ENCODE data around the gene ADGRD2. TPM values are rescaled to one million over a fixed set of nuclear protein-coding genes. Genes with fewer than 3 reads are reported as not detected.
A peak's percentile ranks its signal among the peaks of the same experiment; 100 is the strongest.

ADGRD2 gene
- total and polyA plus RNA-seq, 9 of the 15 experiments (the other 6 are each of a cell fraction or from before 2014, with no cell fraction given) = not detected

- Histone ChIP-seq H3K9me1 (ENCODE audit: control insufficient read depth, insufficient read depth, low read length) (no peaks in the 10 kb centered on the region), H4K20me1 (replicated peaks; ENCODE audit: control insufficient read depth, insufficient read depth, low read length) (no peaks in the 10 kb centered on the region; the same call in 1 of the 2 replicates), H3K9ac (ENCODE audit: insufficient read depth in 1 of 2, low read depth in 2 of 2, low read length in 2 of 2) (peak overlapping the region in 1 of 2 experiments; percentile 71; a peak in 1 of 4 replicates), H3K27me3 (ENCODE audit: control insufficient read depth in 2 of 2, insufficient read depth in 2 of 2, low read length in 2 of 2) (peaks cover 16 to 61% of the 10 kb centered on the region in 2 experiments), H3K4me1 (replicated peaks in 1 of 2; ENCODE audit: control insufficient read depth in 2 of 2, insufficient read depth in 2 of 2, low read length in 2 of 2) (peaks cover 0 to 5% of the 10 kb centered on the region in 2 experiments; a peak in 2 of 5 replicates), H3K9me3 (replicated peaks; ENCODE audit: control insufficient read depth, insufficient read depth, low read depth, low read length) (no peaks in the 10 kb centered on the region), H3K36me3 (ENCODE audit: control insufficient read depth, insufficient read depth, low read length) (no peaks in the 10 kb centered on the region), H2AFZ (ENCODE audit: low read depth, low read length) (no peak overlapping the region), H3K27ac (ENCODE audit: extremely low read depth, low read depth, low read length) (no peak overlapping the region), H3K4me2 (ENCODE audit: insufficient read depth, low read length) (no peak overlapping the region), H3K79me2 (ENCODE audit: control insufficient read depth, insufficient read depth, low read length) (no peaks in the 10 kb centered on the region), H3K4me3 (no peak overlapping the region)
- 0 out of 2 replicates have a peak, but pooled peaks have one; percentile 46 for TF ChIP-seq CREB1 (IDR thresholded peaks at IDR 0.05)
- no peak for TF ChIP-seq CREB1 (CRISPR knock-in tag; IDR thresholded peaks at IDR 0.05)
- TF ChIP-seq PPARD (CRISPR knock-in tag; IDR thresholded peaks at IDR 0.05) = no peak
- peak; percentile 51; the same call in 1 of the 2 replicates for TF ChIP-seq CREM (IDR thresholded peaks at IDR 0.05; ENCODE audit: low read depth)
- TF ChIP-seq MECOM (CRISPR knock-in tag; IDR thresholded peaks at IDR 0.05) = no peak
- DNase-seq (ENCODE audit: extremely low read depth in 1 of 4, low spot score in 3 of 4) (no peak), ATAC-seq (no peak), FAIRE-seq (no peak)
- no TSS peak for BruUV-seq (replicated peaks)
- intact Hi-C loops (cut with micrococcal nuclease) (no loop called here), in situ Hi-C loops (cut with MboI) (no loop called here)
- POLR2A ChIA-PET = interaction anchor here (1.0 kb wide), 1 partner anchor 17 kb away, joined by 3 read pairs; no protein-coding TSS in a partner anchor
- 16% methylated on average over 9 of the region's 9 CpGs for WGBS (ENCODE audit: insufficient coverage, low coverage, missing lambda C conversion rate)
- CTCF ChIA-PET (ENCODE audit: low intra/inter-chr PET ratio) = no interaction called here
These were observed 12.2 kb upstream of the ADGRD2 start for GRCh38 chr9:124438091-124438490.

- no peaks in the 10 kb centered on the region; the same call in 1 of the 2 replicates for H4K20me1 ChIP-seq (replicated peaks; ENCODE audit: control insufficient read depth, insufficient read depth, low read length)
- ChIA-PET CTCF (ENCODE audit: low intra/inter-chr PET ratio) (no interaction called here), POLR2A (interaction anchor here (0.9 to 1.1 kb wide), 2 partner anchors 13 to 15 kb away, joined by 3 to 4 read pairs; no protein-coding TSS in a partner anchor)
- ATAC-seq (no peak), DNase-seq (ENCODE audit: extremely low read depth in 1 of 4, low spot score in 3 of 4) (no peak), FAIRE-seq (no peak)
- peaks cover 16 to 52% of the 10 kb centered on the region in 2 experiments; a peak in 4 of 5 replicates for H3K27me3 ChIP-seq (ENCODE audit: control insufficient read depth in 2 of 2, insufficient read depth in 2 of 2, low read length in 2 of 2)
- H3K4me1 ChIP-seq (replicated peaks in 1 of 2; ENCODE audit: control insufficient read depth in 2 of 2, insufficient read depth in 2 of 2, low read length in 2 of 2) = peaks cover 0 to 5% of the 10 kb centered on the region in 2 experiments; a peak in 2 of 5 replicates
- no peaks in the 10 kb centered on the region for H3K9me3 ChIP-seq (replicated peaks; ENCODE audit: control insufficient read depth, insufficient read depth, low read depth, low read length)
- H3K36me3 ChIP-seq (ENCODE audit: control insufficient read depth, insufficient read depth, low read length) = no peaks in the 10 kb centered on the region
- H2AFZ ChIP-seq (ENCODE audit: low read depth, low read length) = no peak overlapping the region
- H3K4me3 ChIP-seq = no peak overlapping the region
- no peaks in the 10 kb centered on the region for H3K9me1 ChIP-seq (ENCODE audit: control insufficient read depth, insufficient read depth, low read length)
- in situ Hi-C loops (cut with MboI) = no loop called here
- H3K27ac ChIP-seq (ENCODE audit: extremely low read depth, low read depth, low read length) = no peak overlapping the region
- no peak overlapping the region for H3K9ac ChIP-seq (ENCODE audit: insufficient read depth in 1 of 2, low read depth in 2 of 2, low read length in 2 of 2)
- H3K79me2 ChIP-seq (ENCODE audit: control insufficient read depth, insufficient read depth, low read length) = no peaks in the 10 kb centered on the region
- WGBS (ENCODE audit: insufficient coverage, low coverage, missing lambda C conversion rate) = 14% methylated on average over 1 of the region's 1 CpG
- BruUV-seq (replicated peaks) = no TSS peak
- intact Hi-C loops (cut with micrococcal nuclease) = no loop called here
- H3K4me2 ChIP-seq (ENCODE audit: insufficient read depth, low read length) = no peak overlapping the region
- TF ChIP-seq CBX3 (IDR thresholded peaks at IDR 0.05; ENCODE audit: borderline replicate concordance in 1 of 2, low read length in 2 of 2) (0 out of 3 replicates have a peak, but pooled peaks of 1 of the 2 experiments have one; percentile 25), ZNF609 (CRISPR knock-in tag; IDR thresholded peaks at IDR 0.05; ENCODE audit: borderline replicate concordance) (no peak), ZNF780A (CRISPR knock-in tag; IDR thresholded peaks at IDR 0.05) (no peak), ADNP (tag; IDR thresholded peaks at IDR 0.05) (peak; percentile 30; the same call in 1 of the 2 replicates)
- TF ChIP-seq, protein P1, sequence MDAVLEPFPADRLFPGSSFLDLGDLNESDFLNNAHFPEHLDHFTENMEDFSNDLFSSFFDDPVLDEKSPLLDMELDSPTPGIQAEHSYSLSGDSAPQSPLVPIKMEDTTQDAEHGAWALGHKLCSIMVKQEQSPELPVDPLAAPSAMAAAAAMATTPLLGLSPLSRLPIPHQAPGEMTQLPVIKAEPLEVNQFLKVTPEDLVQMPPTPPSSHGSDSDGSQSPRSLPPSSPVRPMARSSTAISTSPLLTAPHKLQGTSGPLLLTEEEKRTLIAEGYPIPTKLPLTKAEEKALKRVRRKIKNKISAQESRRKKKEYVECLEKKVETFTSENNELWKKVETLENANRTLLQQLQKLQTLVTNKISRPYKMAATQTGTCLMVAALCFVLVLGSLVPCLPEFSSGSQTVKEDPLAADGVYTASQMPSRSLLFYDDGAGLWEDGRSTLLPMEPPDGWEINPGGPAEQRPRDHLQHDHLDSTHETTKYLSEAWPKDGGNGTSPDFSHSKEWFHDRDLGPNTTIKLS (IDR thresholded peaks at IDR 0.05; ENCODE audit: borderline replicate concordance, low read depth) = no peak
These were observed 11.2 kb upstream of the ADGRD2 start for GRCh38 chr9:124439086-124439485.

Measured in K562 (cell line).